Activated CD4-positive, alpha-beta T cell treated with anti-CD3 and anti-CD28 coated beads, Interleukin-2, amount 10 ng/mL, durations not matched to agents 24 days and 14 days (primary cell): ENCODE measurements around the gene PGBD1. TPM values are rescaled to one million over a fixed set of nuclear protein-coding genes. Genes with fewer than 3 reads are reported as not detected.

Experiments used
- DNase-seq: peaks from one replicate; pipeline ENCODE4 v3.0.0; 2022
- H3K27ac Mint-ChIP-seq: one replicate; pipeline ENCODE4 v1.8.0; 2022; ENCODE audit warnings: mild to moderate bottlenecking, mixed read lengths
- H3K27me3 Mint-ChIP-seq: one replicate; pipeline ENCODE4 v1.8.0; 2022; ENCODE audit warnings: mixed read lengths
- H3K36me3 Mint-ChIP-seq: one replicate; pipeline ENCODE4 v1.8.0; 2022; ENCODE audit warnings: low read depth, mild to moderate bottlenecking, mixed read lengths
- H3K4me1 Mint-ChIP-seq: one replicate; pipeline ENCODE4 v1.8.0; 2021; ENCODE audit warnings: mixed read lengths
- H3K4me3 Mint-ChIP-seq: one replicate; pipeline ENCODE4 v1.8.0; 2022; ENCODE audit warnings: mild to moderate bottlenecking, moderate library complexity, mixed read lengths
- H3K9me3 Mint-ChIP-seq: one replicate; pipeline ENCODE4 v1.8.0; 2021; ENCODE audit warnings: mixed read lengths
- intact Hi-C: fragments of 100-400 bp; cut with micrococcal nuclease; formaldehyde crosslinking; loops from one replicate; pipeline ENCODE4 v1.15.1; 2023
- total RNA-seq: library from RNA; stranded (reverse); gene quantifications from 2 replicates; pipeline ENCODE4 v1.2.3, GENCODE V29; 2022

Gene PGBD1
- total RNA-seq = 1.8 and 2.5 TPM in 2 replicates

- no peak within 1 kb of the TSS for H3K27ac Mint-ChIP-seq
- H3K9me3 Mint-ChIP-seq = no peaks in the 10 kb centered on the region
- DNase-seq = peak; percentile 86
- peaks cover 17% of the 10 kb centered on the region for H3K36me3 Mint-ChIP-seq
- H3K4me3 Mint-ChIP-seq = peak within 1 kb of the TSS; percentile 88
- peaks cover 13% of the 10 kb centered on the region for H3K4me1 Mint-ChIP-seq
- peaks cover 2% of the 10 kb centered on the region for H3K27me3 Mint-ChIP-seq
- intact Hi-C loops = loop anchor here (1.0 to 2.0 kb wide), 2 partner anchors 15 to 29 kb away; partner anchors contain the start of genes ZKSCAN4 and ZSCAN26
Observed at GRCh38 chr6:28281288-28282064, at the start of gene PGBD1. PGBD1 (plus strand) TSS chr6:28281572; CDS start chr6:28283814, 2,242 bp downstream.

- Mint-ChIP-seq H3K27me3 (no peaks in the 10 kb centered on the region), H3K36me3 (peaks cover 48% of the 10 kb centered on the region), H3K4me1 (peaks cover 6% of the 10 kb centered on the region), H3K9me3 (peaks cover 6% of the 10 kb centered on the region), H3K27ac (no peak overlapping the region), H3K4me3 (no peak overlapping the region)
- no peak for DNase-seq
- intact Hi-C loops = no loop called here
Observed at GRCh38 chr6:28232785-28233184, 48.6 kb upstream of the PGBD1 start.

- no peak for DNase-seq
- H3K36me3 Mint-ChIP-seq = peaks cover 31% of the 10 kb centered on the region
- no peak overlapping the region for H3K4me3 Mint-ChIP-seq
- no peaks in the 10 kb centered on the region for H3K4me1 Mint-ChIP-seq
- no peak overlapping the region for H3K27ac Mint-ChIP-seq
- peaks cover 9% of the 10 kb centered on the region for H3K9me3 Mint-ChIP-seq
- intact Hi-C loops = no loop called here
- H3K27me3 Mint-ChIP-seq = no peaks in the 10 kb centered on the region
Observed at GRCh38 chr6:28235912-28236452, 45.4 kb upstream of the PGBD1 start.

- H3K27me3 Mint-ChIP-seq = no peaks in the 10 kb centered on the region
- peaks cover 19% of the 10 kb centered on the region for H3K36me3 Mint-ChIP-seq
- intact Hi-C loops = no loop called here
- DNase-seq = no peak
- no peak overlapping the region for H3K27ac Mint-ChIP-seq
- H3K9me3 Mint-ChIP-seq = peaks cover 3% of the 10 kb centered on the region
- no peak overlapping the region for H3K4me3 Mint-ChIP-seq
- H3K4me1 Mint-ChIP-seq = no peaks in the 10 kb centered on the region
Observed at GRCh38 chr6:28239636-28240035, 41.7 kb upstream of the PGBD1 start.

- Mint-ChIP-seq H3K36me3 (peaks cover 24% of the 10 kb centered on the region), H3K9me3 (peaks cover 3% of the 10 kb centered on the region), H3K4me3 (no peak overlapping the region), H3K27me3 (no peaks in the 10 kb centered on the region), H3K4me1 (no peaks in the 10 kb centered on the region), H3K27ac (no peak overlapping the region)
- intact Hi-C loops = no loop called here
- DNase-seq = no peak
Observed at GRCh38 chr6:28240471-28240870, 40.9 kb upstream of the PGBD1 start.

- no peak overlapping the region for H3K4me3 Mint-ChIP-seq
- intact Hi-C loops = no loop called here
- no peak overlapping the region for H3K27ac Mint-ChIP-seq
- H3K27me3 Mint-ChIP-seq = no peaks in the 10 kb centered on the region
- peaks cover 2% of the 10 kb centered on the region for H3K4me1 Mint-ChIP-seq
- no peaks in the 10 kb centered on the region for H3K9me3 Mint-ChIP-seq
- DNase-seq = no peak
- H3K36me3 Mint-ChIP-seq = peaks cover 51% of the 10 kb centered on the region
Observed at GRCh38 chr6:28243946-28244345, 37.4 kb upstream of the PGBD1 start.

GRCh38 chr6:28245206-28245941, 36.0 kb upstream of the PGBD1 start:
- peaks cover 52% of the 10 kb centered on the region for H3K36me3 Mint-ChIP-seq

GRCh38 chr6:28248916-28249315, 32.5 kb upstream of the PGBD1 start:
- intact Hi-C loops = no loop called here
- peaks cover 19% of the 10 kb centered on the region for H3K4me1 Mint-ChIP-seq
- peaks cover 50% of the 10 kb centered on the region for H3K36me3 Mint-ChIP-seq
- H3K4me3 Mint-ChIP-seq = no peak overlapping the region
- DNase-seq = no peak
- H3K27me3 Mint-ChIP-seq = no peaks in the 10 kb centered on the region
- peaks cover 5% of the 10 kb centered on the region for H3K9me3 Mint-ChIP-seq
- no peak overlapping the region for H3K27ac Mint-ChIP-seq

More at GRCh38 chr6:28245206-28245941, 36.0 kb upstream of the PGBD1 start:
- Mint-ChIP-seq H3K27me3 (no peaks in the 10 kb centered on the region), H3K4me3 (no peak overlapping the region), H3K4me1 (peaks cover 6% of the 10 kb centered on the region), H3K9me3 (no peaks in the 10 kb centered on the region), H3K27ac (no peak overlapping the region)
- DNase-seq = no peak
- intact Hi-C loops = no loop called here

- Mint-ChIP-seq H3K9me3 (peaks cover 5% of the 10 kb centered on the region), H3K27me3 (no peaks in the 10 kb centered on the region), H3K27ac (no peak overlapping the region), H3K4me1 (peaks cover 19% of the 10 kb centered on the region), H3K36me3 (peaks cover 31% of the 10 kb centered on the region), H3K4me3 (peak overlapping the region; percentile 75)
- DNase-seq = no peak
- intact Hi-C loops = loop anchor here (5.0 kb wide), 2 partner anchors 33 to 128 kb away; partner anchors contain the start of gene ZSCAN16
Observed at GRCh38 chr6:28250747-28251146, 30.6 kb upstream of the PGBD1 start.

GRCh38 chr6:28251661-28252008, 29.7 kb upstream of the PGBD1 start:
- Mint-ChIP-seq H3K27ac (peak overlapping the region; percentile 89), H3K27me3 (no peaks in the 10 kb centered on the region), H3K9me3 (peaks cover 5% of the 10 kb centered on the region), H3K4me1 (peaks cover 19% of the 10 kb centered on the region), H3K36me3 (peaks cover 24% of the 10 kb centered on the region), H3K4me3 (peak overlapping the region; percentile 97)
- intact Hi-C loops = loop anchor here (1.0 to 5.0 kb wide), 5 partner anchors 16 to 129 kb away; partner anchors contain the start of genes PGBD1, ZKSCAN8, ZSCAN16 and ZSCAN26
- peak; percentile 83 for DNase-seq

GRCh38 chr6:28252009-28252975, 29.1 kb upstream of the PGBD1 start, which contains the start of gene ZKSCAN4:
ZKSCAN4 (minus strand) TSS chr6:28252269; CDS start chr6:28251980, 289 bp downstream.
- Mint-ChIP-seq H3K9me3 (peaks cover 5% of the 10 kb centered on the region), H3K4me3 (peak within 1 kb of the TSS; percentile 97)

GRCh38 chr6:28254121-28254519, 27.3 kb upstream of the PGBD1 start:
- no peak for DNase-seq
- H3K4me3 Mint-ChIP-seq = no peak overlapping the region
- no peaks in the 10 kb centered on the region for H3K27me3 Mint-ChIP-seq
- H3K27ac Mint-ChIP-seq = no peak overlapping the region
- intact Hi-C loops = loop anchor here (5.0 kb wide), 2 partner anchors 37 to 132 kb away; partner anchors contain the start of gene ZSCAN16
- H3K36me3 Mint-ChIP-seq = peaks cover 13% of the 10 kb centered on the region
- H3K4me1 Mint-ChIP-seq = peaks cover 24% of the 10 kb centered on the region
- peaks cover 16% of the 10 kb centered on the region for H3K9me3 Mint-ChIP-seq

More at GRCh38 chr6:28252009-28252975, 29.1 kb upstream of the PGBD1 start, which contains the start of gene ZKSCAN4:
- peak; percentile 95 for DNase-seq
- Mint-ChIP-seq H3K27me3 (no peaks in the 10 kb centered on the region), H3K27ac (peak within 1 kb of the TSS; percentile 89), H3K4me1 (peaks cover 19% of the 10 kb centered on the region), H3K36me3 (peaks cover 19% of the 10 kb centered on the region)
- intact Hi-C loops = loop anchor here (1.0 to 5.0 kb wide), 5 partner anchors 15 to 130 kb away; partner anchors contain the start of genes PGBD1, ZKSCAN8, ZSCAN16 and ZSCAN26

- no peak overlapping the region for H3K27ac Mint-ChIP-seq
- no peak overlapping the region for H3K4me3 Mint-ChIP-seq
- peaks cover 9% of the 10 kb centered on the region for H3K36me3 Mint-ChIP-seq
- peaks cover 21% of the 10 kb centered on the region for H3K9me3 Mint-ChIP-seq
- H3K27me3 Mint-ChIP-seq = peaks cover 6% of the 10 kb centered on the region
- intact Hi-C loops = no loop called here
- H3K4me1 Mint-ChIP-seq = peaks cover 12% of the 10 kb centered on the region
- no peak for DNase-seq
Observed at GRCh38 chr6:28257042-28257441, 24.3 kb upstream of the PGBD1 start.
